Epithelial cell of proximal tubule (primary cell): ENCODE results near the gene ATXN1L. TPM values are rescaled to one million over a fixed set of nuclear protein-coding genes. Genes with fewer than 3 reads are reported as not detected.

ENCODE experiments used
- DNase-seq: peaks from one replicate; pipeline ENCODE4 v3.0.0-alpha.2; 2011; ENCODE audit warnings: low read depth
- H3K4me3 ChIP-seq: 2 replicates; pipeline ENCODE4 v1.5.1; 2011; ENCODE audit warnings: low read depth, mild to moderate bottlenecking, low read length
- total RNA-seq: library from RNA; depleted of rRNA; stranded (reverse); fragments of >200 nt; gene quantifications from 2 replicates; pipeline ENCODE4 v1.2.3, GENCODE V29; 2015
- TF ChIP-seq, protein P1 (sequence below): conservative IDR thresholded peaks from 2 replicates; pipeline ENCODE4 v1.5.1; 2012; ENCODE audit warnings: low read depth, mild to moderate bottlenecking, low read length

Gene ATXN1L
- total RNA-seq, 1 donor from 2014 or later, result 9.5 TPM

GRCh38 chr16:71894921-71895678, 49.3 kb downstream of the ATXN1L start, which contains the start of gene IST1:
Gene IST1 (plus strand): TSS chr16:71895531. CDS start chr16:71915641, 20,110 bp downstream.
- TF ChIP-seq, protein P1, sequence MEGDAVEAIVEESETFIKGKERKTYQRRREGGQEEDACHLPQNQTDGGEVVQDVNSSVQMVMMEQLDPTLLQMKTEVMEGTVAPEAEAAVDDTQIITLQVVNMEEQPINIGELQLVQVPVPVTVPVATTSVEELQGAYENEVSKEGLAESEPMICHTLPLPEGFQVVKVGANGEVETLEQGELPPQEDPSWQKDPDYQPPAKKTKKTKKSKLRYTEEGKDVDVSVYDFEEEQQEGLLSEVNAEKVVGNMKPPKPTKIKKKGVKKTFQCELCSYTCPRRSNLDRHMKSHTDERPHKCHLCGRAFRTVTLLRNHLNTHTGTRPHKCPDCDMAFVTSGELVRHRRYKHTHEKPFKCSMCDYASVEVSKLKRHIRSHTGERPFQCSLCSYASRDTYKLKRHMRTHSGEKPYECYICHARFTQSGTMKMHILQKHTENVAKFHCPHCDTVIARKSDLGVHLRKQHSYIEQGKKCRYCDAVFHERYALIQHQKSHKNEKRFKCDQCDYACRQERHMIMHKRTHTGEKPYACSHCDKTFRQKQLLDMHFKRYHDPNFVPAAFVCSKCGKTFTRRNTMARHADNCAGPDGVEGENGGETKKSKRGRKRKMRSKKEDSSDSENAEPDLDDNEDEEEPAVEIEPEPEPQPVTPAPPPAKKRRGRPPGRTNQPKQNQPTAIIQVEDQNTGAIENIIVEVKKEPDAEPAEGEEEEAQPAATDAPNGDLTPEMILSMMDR, result no peak
- peak; percentile 71 for DNase-seq
- H3K4me3 ChIP-seq, result peak within 1 kb of the TSS; percentile 82

GRCh38 chr16:71895679-71896365, 50.0 kb downstream of the ATXN1L start:
- peak overlapping the region; percentile 82 for H3K4me3 ChIP-seq
- TF ChIP-seq, protein P1, result no peak
- DNase-seq, result no peak

DNA sequence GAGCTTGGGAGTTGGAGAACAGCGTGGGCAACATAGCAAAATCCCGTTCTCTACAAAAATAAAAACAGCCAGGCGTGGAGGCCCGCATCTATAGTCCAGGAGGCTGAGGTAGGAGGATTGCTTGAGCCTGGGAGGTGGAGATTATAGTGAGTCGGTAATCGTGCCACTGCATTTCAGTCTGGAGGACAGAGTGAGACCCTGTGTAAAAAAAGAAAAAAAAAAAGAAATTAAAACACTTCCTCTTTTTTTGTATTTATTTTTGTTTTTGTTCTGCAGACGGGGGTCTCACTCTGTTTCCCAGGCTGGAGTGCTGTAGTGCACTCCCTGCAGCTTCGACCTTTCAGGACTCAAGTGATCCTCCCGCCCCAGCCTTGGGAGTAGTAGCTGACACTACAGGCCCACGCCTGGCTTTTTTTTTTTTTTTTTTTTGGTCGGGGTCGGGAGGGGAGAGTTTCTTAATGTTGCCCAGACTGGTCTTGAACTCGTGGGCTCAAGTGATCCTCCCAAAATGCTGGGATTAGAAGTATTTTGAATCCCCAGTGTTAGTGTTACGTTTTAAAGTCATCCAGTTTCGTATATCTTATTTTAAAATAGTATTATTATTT, 51.1 kb downstream of the ATXN1L start:
- TF ChIP-seq, protein P1, result no peak
- DNase-seq, result no peak
- H3K4me3 ChIP-seq, result peak overlapping the region; percentile 82

DNA sequence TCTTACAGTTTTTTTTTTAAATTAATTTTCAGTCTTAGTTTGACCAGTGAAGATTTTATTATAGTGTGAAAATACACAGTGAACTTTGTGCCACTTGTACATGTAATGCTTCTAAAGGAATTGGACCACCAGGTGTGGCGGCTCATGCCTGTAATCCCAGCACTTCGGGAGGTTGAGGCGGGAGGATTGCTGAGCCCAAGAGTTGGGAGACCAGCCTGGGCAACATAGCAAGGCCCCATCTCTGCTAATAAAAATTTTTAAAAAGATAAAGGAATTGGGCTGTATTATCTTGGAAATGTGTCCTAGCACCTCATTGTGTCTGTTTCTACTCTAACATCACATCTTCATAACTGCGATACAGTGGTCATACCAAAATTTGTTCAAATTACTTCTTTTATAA, 53.4 kb downstream of the ATXN1L start:
- TF ChIP-seq, protein P1, result no peak
- DNase-seq, result no peak
- H3K4me3 ChIP-seq, result no peak overlapping the region

DNA sequence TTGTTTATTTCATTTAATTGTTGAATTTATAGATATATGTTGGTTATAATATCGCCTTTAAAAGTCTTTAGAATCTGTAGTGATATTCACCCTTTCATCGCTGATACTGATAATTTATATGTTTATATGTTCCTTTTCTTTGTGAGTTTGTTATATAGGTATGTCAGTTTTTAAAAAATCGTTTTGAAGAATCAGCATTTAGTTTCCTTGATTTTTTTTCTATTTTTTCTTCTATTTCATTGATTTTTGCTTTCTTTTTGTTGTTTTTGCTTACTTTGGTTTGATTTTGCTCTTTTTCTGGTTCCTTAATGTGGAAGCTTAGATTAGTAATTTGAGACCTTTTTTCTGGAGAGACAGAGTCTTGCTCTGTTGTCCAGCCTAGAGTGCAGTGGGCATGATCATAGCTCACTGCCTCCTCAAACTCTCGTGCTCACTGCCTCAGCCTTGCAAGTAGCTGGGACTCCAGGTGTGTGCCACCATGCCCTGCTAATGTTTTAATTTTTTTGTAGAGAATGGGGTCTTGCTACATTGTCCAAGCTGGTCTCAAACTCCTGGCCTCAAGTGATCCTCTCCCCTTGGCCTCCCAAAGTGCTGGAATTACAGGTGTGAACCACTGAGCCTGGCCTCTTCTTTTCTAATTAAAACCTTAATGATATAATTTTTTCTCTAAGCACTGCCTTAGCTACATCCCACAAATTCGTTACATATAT, 57.0 kb downstream of the ATXN1L start:
- no peak overlapping the region for H3K4me3 ChIP-seq
- no peak for DNase-seq
- TF ChIP-seq, protein P1, result no peak

- no peak for DNase-seq
- H3K4me3 ChIP-seq, result no peak overlapping the region
- TF ChIP-seq, protein P1, result no peak
Measured at GRCh38 chr16:71903608-71904007, 57.8 kb downstream of the ATXN1L start.
